ENCODE data around the gene PIEZO2. TPM values are rescaled to one million over a fixed set of nuclear protein-coding genes. Genes with fewer than 3 reads are reported as not detected.

PIEZO2 gene
- total RNA-seq, 1 donor from 2014 or later: 5.3 TPM

DNA sequence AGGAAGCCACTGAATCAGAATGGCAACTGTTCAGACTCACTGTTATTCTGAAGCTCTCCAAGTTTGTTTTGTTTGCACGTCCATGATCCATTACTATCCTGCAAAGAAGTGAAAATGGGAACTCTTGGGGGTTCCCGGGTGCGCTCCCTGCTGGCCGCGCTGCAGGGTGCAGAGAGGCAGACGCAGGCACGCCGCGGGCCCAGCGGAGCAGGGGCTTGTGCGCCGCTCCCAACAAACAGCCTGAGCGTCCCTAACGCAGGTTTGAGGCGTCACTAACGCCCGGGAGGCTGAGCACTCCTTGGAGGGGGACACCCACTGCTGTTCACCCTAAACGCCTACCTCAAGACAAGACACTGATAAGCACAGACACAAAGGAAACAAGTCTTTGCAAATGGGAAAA is 14.3 kb upstream of the PIEZO2 start:
- DNase-seq (ENCODE audit: low read depth): no peak
- no peak overlapping the region for H3K27ac Mint-ChIP-seq (ENCODE audit: unreplicated experiment)
- Histone ChIP-seq H3K9me3 (ENCODE audit: insufficient read depth, low read depth, low read length) (no peaks in the 10 kb centered on the region), H3K9ac (ENCODE audit: low read length) (no peak overlapping the region), H3K4me1 (ENCODE audit: insufficient read depth, low read length) (no peaks in the 10 kb centered on the region), H3K36me3 (ENCODE audit: insufficient read depth, low read length) (no peaks in the 10 kb centered on the region), H2AFZ (ENCODE audit: low read depth, low read length) (peak overlapping the region; percentile 67), H4K20me1 (ENCODE audit: insufficient read depth, low read length) (no peaks in the 10 kb centered on the region), H3K27me3 (ENCODE audit: insufficient read depth, low read length) (peaks cover 3% of the 10 kb centered on the region), H3K4me3 (ENCODE audit: insufficient read depth, low read depth, low read length) (no peak overlapping the region), H3K79me2 (ENCODE audit: insufficient read depth, low read length) (no peaks in the 10 kb centered on the region), H3K4me2 (ENCODE audit: low read length) (peak overlapping the region; percentile 61), H3K27ac (ENCODE audit: low read depth, low read length) (no peak overlapping the region)
- no peak overlapping the region for H3K4me3 Mint-ChIP-seq (ENCODE audit: unreplicated experiment)
- H3K9me3 Mint-ChIP-seq (ENCODE audit: unreplicated experiment): peaks cover 6% of the 10 kb centered on the region
- FAIRE-seq: no peak
- no peak for TF ChIP-seq EZH2 (IDR thresholded peaks at IDR 0.05; ENCODE audit: insufficient read depth, low read length)
- TF ChIP-seq, protein P1, sequence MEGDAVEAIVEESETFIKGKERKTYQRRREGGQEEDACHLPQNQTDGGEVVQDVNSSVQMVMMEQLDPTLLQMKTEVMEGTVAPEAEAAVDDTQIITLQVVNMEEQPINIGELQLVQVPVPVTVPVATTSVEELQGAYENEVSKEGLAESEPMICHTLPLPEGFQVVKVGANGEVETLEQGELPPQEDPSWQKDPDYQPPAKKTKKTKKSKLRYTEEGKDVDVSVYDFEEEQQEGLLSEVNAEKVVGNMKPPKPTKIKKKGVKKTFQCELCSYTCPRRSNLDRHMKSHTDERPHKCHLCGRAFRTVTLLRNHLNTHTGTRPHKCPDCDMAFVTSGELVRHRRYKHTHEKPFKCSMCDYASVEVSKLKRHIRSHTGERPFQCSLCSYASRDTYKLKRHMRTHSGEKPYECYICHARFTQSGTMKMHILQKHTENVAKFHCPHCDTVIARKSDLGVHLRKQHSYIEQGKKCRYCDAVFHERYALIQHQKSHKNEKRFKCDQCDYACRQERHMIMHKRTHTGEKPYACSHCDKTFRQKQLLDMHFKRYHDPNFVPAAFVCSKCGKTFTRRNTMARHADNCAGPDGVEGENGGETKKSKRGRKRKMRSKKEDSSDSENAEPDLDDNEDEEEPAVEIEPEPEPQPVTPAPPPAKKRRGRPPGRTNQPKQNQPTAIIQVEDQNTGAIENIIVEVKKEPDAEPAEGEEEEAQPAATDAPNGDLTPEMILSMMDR (IDR thresholded peaks at IDR 0.05; ENCODE audit: insufficient read depth, low read depth, low read length): peak; percentile 38
- peaks cover 10% of the 10 kb centered on the region for H3K27me3 Mint-ChIP-seq (ENCODE audit: low read depth, unreplicated experiment)
- H3K36me3 Mint-ChIP-seq (ENCODE audit: low read depth, unreplicated experiment): no peaks in the 10 kb centered on the region
- H3K4me1 Mint-ChIP-seq (ENCODE audit: low read depth, unreplicated experiment): peaks cover 1% of the 10 kb centered on the region

DNA sequence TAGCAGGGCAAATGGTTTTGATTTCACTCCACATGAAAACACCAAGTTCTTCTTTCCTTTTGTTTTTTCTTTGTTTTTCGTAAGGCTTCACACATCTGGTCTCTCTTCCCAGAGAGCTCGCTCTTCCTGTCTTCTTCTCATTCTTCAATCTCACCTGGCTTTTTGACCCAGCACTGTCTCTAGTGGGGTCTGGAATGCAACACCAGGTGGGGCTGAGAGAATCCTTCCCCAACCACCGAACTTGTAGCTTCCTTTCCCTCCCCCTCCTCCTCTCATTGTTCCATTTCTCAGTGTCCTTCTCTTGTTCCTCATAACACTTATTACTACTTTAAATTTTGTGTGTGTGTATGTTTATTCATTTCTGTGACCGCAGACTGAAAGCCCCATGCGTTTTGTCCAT is 13.5 kb upstream of the PIEZO2 start:
- DNase-seq (ENCODE audit: low read depth) (no peak), FAIRE-seq (no peak)
- H2AFZ ChIP-seq (ENCODE audit: low read depth, low read length): no peak overlapping the region
- no peaks in the 10 kb centered on the region for H3K36me3 ChIP-seq (ENCODE audit: insufficient read depth, low read length)
- H3K79me2 ChIP-seq (ENCODE audit: insufficient read depth, low read length): no peaks in the 10 kb centered on the region
- H3K27me3 ChIP-seq (ENCODE audit: insufficient read depth, low read length): peaks cover 3% of the 10 kb centered on the region
- Mint-ChIP-seq H3K4me3 (ENCODE audit: unreplicated experiment) (no peak overlapping the region), H3K9me3 (ENCODE audit: unreplicated experiment) (peaks cover 6% of the 10 kb centered on the region), H3K27me3 (ENCODE audit: low read depth, unreplicated experiment) (peaks cover 10% of the 10 kb centered on the region), H3K27ac (ENCODE audit: unreplicated experiment) (no peak overlapping the region), H3K36me3 (ENCODE audit: low read depth, unreplicated experiment) (no peaks in the 10 kb centered on the region), H3K4me1 (ENCODE audit: low read depth, unreplicated experiment) (peaks cover 1% of the 10 kb centered on the region)
- H4K20me1 ChIP-seq (ENCODE audit: insufficient read depth, low read length): no peaks in the 10 kb centered on the region
- H3K4me2 ChIP-seq (ENCODE audit: low read length): no peak overlapping the region
- H3K27ac ChIP-seq (ENCODE audit: low read depth, low read length): no peak overlapping the region
- no peak overlapping the region for H3K4me3 ChIP-seq (ENCODE audit: insufficient read depth, low read depth, low read length)
- no peaks in the 10 kb centered on the region for H3K4me1 ChIP-seq (ENCODE audit: insufficient read depth, low read length)
- no peak for TF ChIP-seq EZH2 (IDR thresholded peaks at IDR 0.05; ENCODE audit: insufficient read depth, low read length)
- TF ChIP-seq, protein P1 (IDR thresholded peaks at IDR 0.05; ENCODE audit: insufficient read depth, low read depth, low read length): no peak
- no peak overlapping the region for H3K9ac ChIP-seq (ENCODE audit: low read length)
- no peaks in the 10 kb centered on the region for H3K9me3 ChIP-seq (ENCODE audit: insufficient read depth, low read depth, low read length)

DNA sequence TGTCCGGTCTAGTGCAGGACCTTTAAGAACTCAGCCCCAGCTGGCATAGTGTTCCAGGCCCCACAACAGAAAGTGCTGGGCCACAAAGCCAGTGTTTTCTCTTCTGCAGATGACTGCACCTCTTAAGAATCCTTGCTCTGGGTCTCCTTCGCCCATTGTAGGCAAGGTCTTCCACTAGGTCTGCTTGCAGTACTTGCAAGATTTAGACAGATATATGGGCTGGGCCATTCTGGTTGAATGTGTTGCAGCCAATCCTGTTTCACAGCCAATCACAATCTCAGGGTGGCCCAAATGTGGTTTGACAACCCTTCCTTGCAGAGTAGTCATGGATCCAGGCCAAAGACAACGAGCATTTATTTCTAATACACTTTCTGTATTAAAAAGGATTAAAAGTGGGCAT is 13.1 kb upstream of the PIEZO2 start:
- no peak overlapping the region for H3K27ac ChIP-seq (ENCODE audit: low read depth, low read length)
- no peak for DNase-seq (ENCODE audit: low read depth)
- H4K20me1 ChIP-seq (ENCODE audit: insufficient read depth, low read length): no peaks in the 10 kb centered on the region
- H3K4me1 ChIP-seq (ENCODE audit: insufficient read depth, low read length): no peaks in the 10 kb centered on the region
- no peak for FAIRE-seq
- H3K36me3 ChIP-seq (ENCODE audit: insufficient read depth, low read length): no peaks in the 10 kb centered on the region
- H3K36me3 Mint-ChIP-seq (ENCODE audit: low read depth, unreplicated experiment): no peaks in the 10 kb centered on the region
- no peak overlapping the region for H3K27ac Mint-ChIP-seq (ENCODE audit: unreplicated experiment)
- TF ChIP-seq, protein P1 (IDR thresholded peaks at IDR 0.05; ENCODE audit: insufficient read depth, low read depth, low read length): no peak
- TF ChIP-seq EZH2 (IDR thresholded peaks at IDR 0.05; ENCODE audit: insufficient read depth, low read length): no peak
- peaks cover 10% of the 10 kb centered on the region for H3K27me3 Mint-ChIP-seq (ENCODE audit: low read depth, unreplicated experiment)
- H3K4me3 Mint-ChIP-seq (ENCODE audit: unreplicated experiment): no peak overlapping the region
- no peak overlapping the region for H3K4me3 ChIP-seq (ENCODE audit: insufficient read depth, low read depth, low read length)
- peaks cover 1% of the 10 kb centered on the region for H3K4me1 Mint-ChIP-seq (ENCODE audit: low read depth, unreplicated experiment)
- no peak overlapping the region for H3K4me2 ChIP-seq (ENCODE audit: low read length)
- no peak overlapping the region for H2AFZ ChIP-seq (ENCODE audit: low read depth, low read length)
- H3K9me3 ChIP-seq (ENCODE audit: insufficient read depth, low read depth, low read length): no peaks in the 10 kb centered on the region
- H3K79me2 ChIP-seq (ENCODE audit: insufficient read depth, low read length): no peaks in the 10 kb centered on the region
- H3K27me3 ChIP-seq (ENCODE audit: insufficient read depth, low read length): peaks cover 3% of the 10 kb centered on the region
- no peak overlapping the region for H3K9ac ChIP-seq (ENCODE audit: low read length)
- H3K9me3 Mint-ChIP-seq (ENCODE audit: unreplicated experiment): peaks cover 6% of the 10 kb centered on the region
